ENCODE results near the gene DGLUCY.
"Not testable (repeated sequence)": the region's sequence is repeated elsewhere in the genome, so short reads cannot be mapped to it uniquely, and the experiment has no call there.

The DGLUCY gene

DNA sequence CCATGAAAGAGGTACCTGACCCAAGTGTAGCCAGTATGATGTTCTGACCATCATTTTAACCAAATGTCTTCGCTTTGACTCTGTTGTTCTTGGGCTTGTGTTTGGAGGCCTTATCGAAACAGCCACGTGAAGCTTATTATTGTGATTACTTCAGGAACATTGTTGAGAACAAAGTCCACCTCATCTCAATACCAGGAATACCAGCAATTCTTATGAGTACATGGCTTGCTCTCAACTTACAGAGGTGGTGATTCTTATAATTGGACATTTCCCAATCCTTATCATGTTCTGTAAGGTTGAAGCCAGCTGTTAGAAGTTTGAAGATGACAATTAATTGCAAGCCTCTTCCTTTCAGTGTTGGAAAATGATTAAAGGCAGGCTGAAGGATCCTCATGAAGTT lies 31.6 kb upstream of the DGLUCY start:
- H3K36me3 ChIP-seq (ENCODE audit: control insufficient read depth in 1 of 2, insufficient read depth in 2 of 2, low read depth in 1 of 2, low read length in 2 of 2) = no peaks in the 10 kb centered on the region
- H2AK5ac ChIP-seq (ENCODE audit: low read length, severe bottlenecking) = no peak overlapping the region
- no peak overlapping the region for H3K23ac ChIP-seq (ENCODE audit: low read length in 2 of 2)
- no peak overlapping the region for H2BK120ac ChIP-seq (ENCODE audit: low read depth, low read length)
- no peaks in the 10 kb centered on the region for H3K9me3 ChIP-seq (ENCODE audit: control insufficient read depth, low read length)
- no peak overlapping the region for H2BK5ac ChIP-seq (ENCODE audit: low read depth, low read length, poor library complexity, severe bottlenecking)
- no peak overlapping the region for H3K9ac ChIP-seq (ENCODE audit: low read length)
- H3K27me3 ChIP-seq (ENCODE audit: control insufficient read depth in 1 of 2, insufficient read depth in 1 of 2, low read length in 2 of 2) = no peaks in the 10 kb centered on the region
- no peaks in the 10 kb centered on the region for H3K79me1 ChIP-seq (replicated peaks; ENCODE audit: low read length, poor library complexity, severe bottlenecking)
- H2AFZ ChIP-seq (ENCODE audit: low read depth, low read length) = no peak overlapping the region
- no peak overlapping the region for H3K27ac ChIP-seq (ENCODE audit: low read length, poor library complexity, severe bottlenecking)
- no peak overlapping the region for H2BK12ac ChIP-seq (ENCODE audit: low read length in 2 of 2)
- H4K8ac ChIP-seq (ENCODE audit: low read length) = no peak overlapping the region
- H3K4me2 ChIP-seq (ENCODE audit: low read length, poor library complexity, severe bottlenecking) = no peak overlapping the region
- H2BK15ac ChIP-seq (ENCODE audit: low read depth, poor library complexity, severe bottlenecking) = no peak overlapping the region
- H3K14ac ChIP-seq (ENCODE audit: low read length in 2 of 2) = no peak overlapping the region
- H3K18ac ChIP-seq (ENCODE audit: low read depth in 1 of 2, low read length in 2 of 2) = no peak overlapping the region
- no peak overlapping the region for H3K4me3 ChIP-seq (ENCODE audit: insufficient read depth in 1 of 2, low read depth in 1 of 2, low read length in 2 of 2)
- H3K4me1 ChIP-seq (ENCODE audit: control insufficient read depth, insufficient read depth, low read depth, low read length) = no peaks in the 10 kb centered on the region
- no peak overlapping the region for H3K4ac ChIP-seq (ENCODE audit: low read depth in 1 of 2, low read length in 2 of 2)
- 100% methylated on average over 1 of the region's 3 CpGs for WGBS
- DNase-seq = no peak
- no peak overlapping the region for H4K91ac ChIP-seq (ENCODE audit: low read length)

GRCh38 chr14:91084516-91084915 lies 29.4 kb upstream of the DGLUCY start:
- 51% methylated on average over 2 of the region's 2 CpGs for WGBS
- H4K8ac ChIP-seq (ENCODE audit: low read length) = no peak overlapping the region

DNA sequence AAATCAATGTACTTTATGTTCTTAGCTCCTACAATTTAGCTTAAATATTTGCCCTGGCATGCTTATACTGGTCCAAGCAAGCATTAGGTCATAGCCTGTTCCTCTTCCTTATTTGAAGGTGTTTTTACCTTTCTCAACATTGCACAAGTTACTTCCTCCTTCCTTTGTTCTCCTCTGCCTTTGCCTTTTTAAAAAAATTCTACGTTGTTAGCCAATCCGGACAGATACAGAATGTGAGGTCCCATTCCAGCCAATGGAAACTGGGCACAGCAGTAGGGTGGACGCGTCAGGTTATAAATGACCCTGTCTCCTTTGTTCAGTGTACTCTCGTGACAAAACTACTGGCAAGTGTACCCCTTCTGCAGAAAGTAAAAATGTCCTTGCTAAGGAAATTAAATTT lies 26.4 kb upstream of the DGLUCY start:
- not testable (repeated sequence) for H2BK15ac ChIP-seq (ENCODE audit: low read depth, poor library complexity, severe bottlenecking); H2BK5ac ChIP-seq (ENCODE audit: low read depth, low read length, poor library complexity, severe bottlenecking); H3K18ac ChIP-seq (ENCODE audit: low read depth in 1 of 2, low read length in 2 of 2); H3K23ac ChIP-seq (ENCODE audit: low read length in 2 of 2); H3K36me3 ChIP-seq (ENCODE audit: control insufficient read depth in 1 of 2, insufficient read depth in 2 of 2, low read depth in 1 of 2, low read length in 2 of 2); H2AFZ ChIP-seq (ENCODE audit: low read depth, low read length); H3K4ac ChIP-seq (ENCODE audit: low read depth in 1 of 2, low read length in 2 of 2); H3K4me1 ChIP-seq (ENCODE audit: control insufficient read depth, insufficient read depth, low read depth, low read length); H3K14ac ChIP-seq (ENCODE audit: low read length in 2 of 2); H2AK5ac ChIP-seq (ENCODE audit: low read length, severe bottlenecking); DNase-seq; H3K79me1 ChIP-seq (replicated peaks; ENCODE audit: low read length, poor library complexity, severe bottlenecking); H3K4me2 ChIP-seq (ENCODE audit: low read length, poor library complexity, severe bottlenecking); H3K9ac ChIP-seq (ENCODE audit: low read length); H3K9me3 ChIP-seq (ENCODE audit: control insufficient read depth, low read length); H3K27ac ChIP-seq (ENCODE audit: low read length, poor library complexity, severe bottlenecking); H4K8ac ChIP-seq (ENCODE audit: low read length); H4K91ac ChIP-seq (ENCODE audit: low read length); H3K27me3 ChIP-seq (ENCODE audit: control insufficient read depth in 1 of 2, insufficient read depth in 1 of 2, low read length in 2 of 2); H3K4me3 ChIP-seq (ENCODE audit: insufficient read depth in 1 of 2, low read depth in 1 of 2, low read length in 2 of 2); H2BK120ac ChIP-seq (ENCODE audit: low read depth, low read length); H2BK12ac ChIP-seq (ENCODE audit: low read length in 2 of 2)
- 97% methylated on average over 4 of the region's 5 CpGs for WGBS

More at GRCh38 chr14:91084516-91084915, 29.4 kb upstream of the DGLUCY start:
- Histone ChIP-seq H3K4me3 (ENCODE audit: insufficient read depth in 1 of 2, low read depth in 1 of 2, low read length in 2 of 2) (no peak overlapping the region), H3K23ac (ENCODE audit: low read length in 2 of 2) (no peak overlapping the region), H3K4ac (ENCODE audit: low read depth in 1 of 2, low read length in 2 of 2) (no peak overlapping the region), H3K79me1 (replicated peaks; ENCODE audit: low read length, poor library complexity, severe bottlenecking) (no peaks in the 10 kb centered on the region), H2AFZ (ENCODE audit: low read depth, low read length) (no peak overlapping the region), H3K4me2 (ENCODE audit: low read length, poor library complexity, severe bottlenecking) (no peak overlapping the region), H2BK5ac (ENCODE audit: low read depth, low read length, poor library complexity, severe bottlenecking) (no peak overlapping the region), H3K27ac (ENCODE audit: low read length, poor library complexity, severe bottlenecking) (no peak overlapping the region), H4K91ac (ENCODE audit: low read length) (no peak overlapping the region), H2BK12ac (ENCODE audit: low read length in 2 of 2) (no peak overlapping the region), H3K9me3 (ENCODE audit: control insufficient read depth, low read length) (no peaks in the 10 kb centered on the region), H2AK5ac (ENCODE audit: low read length, severe bottlenecking) (no peak overlapping the region), H2BK120ac (ENCODE audit: low read depth, low read length) (no peak overlapping the region), H3K18ac (ENCODE audit: low read depth in 1 of 2, low read length in 2 of 2) (no peak overlapping the region), H3K36me3 (ENCODE audit: control insufficient read depth in 1 of 2, insufficient read depth in 2 of 2, low read depth in 1 of 2, low read length in 2 of 2) (no peaks in the 10 kb centered on the region), H2BK15ac (ENCODE audit: low read depth, poor library complexity, severe bottlenecking) (no peak overlapping the region), H3K14ac (ENCODE audit: low read length in 2 of 2) (no peak overlapping the region), H3K9ac (ENCODE audit: low read length) (no peak overlapping the region), H3K4me1 (ENCODE audit: control insufficient read depth, insufficient read depth, low read depth, low read length) (no peaks in the 10 kb centered on the region), H3K27me3 (ENCODE audit: control insufficient read depth in 1 of 2, insufficient read depth in 1 of 2, low read length in 2 of 2) (no peaks in the 10 kb centered on the region)
- no peak for DNase-seq

DNA sequence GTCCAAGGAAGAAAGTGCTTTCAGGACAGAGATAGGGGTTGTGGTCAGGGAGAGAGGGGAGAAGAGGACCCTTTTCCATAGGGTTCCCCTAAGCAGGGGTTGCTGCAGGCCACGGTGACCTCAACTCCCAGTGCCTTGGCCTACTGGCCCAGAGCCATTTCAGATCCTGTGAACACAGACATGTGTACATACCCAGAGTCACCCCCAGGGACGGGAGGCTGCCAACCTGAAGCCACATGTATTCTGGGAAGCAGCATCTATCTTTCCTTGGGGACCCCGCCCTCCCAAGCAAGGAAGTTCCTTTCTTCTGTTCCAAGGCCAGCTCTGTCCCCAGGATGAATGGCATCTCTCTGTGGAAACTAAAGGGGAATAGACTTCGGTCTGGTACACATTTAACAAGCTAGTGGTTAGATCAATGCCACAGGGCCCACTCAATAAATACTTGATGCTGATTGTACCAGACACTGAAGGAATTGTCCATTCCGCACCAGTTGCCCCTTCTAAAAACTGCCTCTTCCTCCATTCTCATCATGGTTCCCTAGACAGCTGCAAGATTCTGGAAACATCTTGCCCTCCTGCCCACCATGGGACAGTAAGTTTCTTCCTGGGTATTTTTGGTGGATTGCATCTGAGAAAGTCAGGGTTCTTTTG lies 25.2 kb upstream of the DGLUCY start:
- Histone ChIP-seq H4K91ac (ENCODE audit: low read length) (no peak overlapping the region), H3K4me2 (ENCODE audit: low read length, poor library complexity, severe bottlenecking) (no peak overlapping the region), H4K8ac (ENCODE audit: low read length) (no peak overlapping the region), H2BK12ac (ENCODE audit: low read length in 2 of 2) (no peak overlapping the region), H3K9ac (ENCODE audit: low read length) (no peak overlapping the region), H3K4me3 (ENCODE audit: insufficient read depth in 1 of 2, low read depth in 1 of 2, low read length in 2 of 2) (no peak overlapping the region), H3K27ac (ENCODE audit: low read length, poor library complexity, severe bottlenecking) (no peak overlapping the region), H2AK5ac (ENCODE audit: low read length, severe bottlenecking) (no peak overlapping the region), H2BK120ac (ENCODE audit: low read depth, low read length) (no peak overlapping the region), H3K4me1 (ENCODE audit: control insufficient read depth, insufficient read depth, low read depth, low read length) (no peaks in the 10 kb centered on the region), H2BK5ac (ENCODE audit: low read depth, low read length, poor library complexity, severe bottlenecking) (no peak overlapping the region), H3K27me3 (ENCODE audit: control insufficient read depth in 1 of 2, insufficient read depth in 1 of 2, low read length in 2 of 2) (peaks cover 0 to 9% of the 10 kb centered on the region in 2 experiments), H3K4ac (ENCODE audit: low read depth in 1 of 2, low read length in 2 of 2) (no peak overlapping the region), H2BK15ac (ENCODE audit: low read depth, poor library complexity, severe bottlenecking) (no peak overlapping the region), H3K14ac (ENCODE audit: low read length in 2 of 2) (no peak overlapping the region), H2AFZ (ENCODE audit: low read depth, low read length) (no peak overlapping the region), H3K36me3 (ENCODE audit: control insufficient read depth in 1 of 2, insufficient read depth in 2 of 2, low read depth in 1 of 2, low read length in 2 of 2) (no peaks in the 10 kb centered on the region), H3K79me1 (replicated peaks; ENCODE audit: low read length, poor library complexity, severe bottlenecking) (no peaks in the 10 kb centered on the region), H3K9me3 (ENCODE audit: control insufficient read depth, low read length) (no peaks in the 10 kb centered on the region), H3K23ac (ENCODE audit: low read length in 2 of 2) (no peak overlapping the region), H3K18ac (ENCODE audit: low read depth in 1 of 2, low read length in 2 of 2) (no peak overlapping the region)
- DNase-seq = no peak
- WGBS = 85% methylated on average over 5 of the region's 5 CpGs

All from mesenchymal stem cell (in vitro differentiated cells and primary cell).